ENCODE data around the gene POLDIP3. TPM values are rescaled to one million over a fixed set of nuclear protein-coding genes. Genes with fewer than 3 reads are reported as not detected.
"Not testable (repeated sequence)": the region's sequence is repeated elsewhere in the genome, so short reads cannot be mapped to it uniquely, and the experiment has no call there.

Gene POLDIP3
- total RNA-seq, 4 donors from 2014 or later, result 30.6 to 50.7 (median 37.2) TPM

DNA sequence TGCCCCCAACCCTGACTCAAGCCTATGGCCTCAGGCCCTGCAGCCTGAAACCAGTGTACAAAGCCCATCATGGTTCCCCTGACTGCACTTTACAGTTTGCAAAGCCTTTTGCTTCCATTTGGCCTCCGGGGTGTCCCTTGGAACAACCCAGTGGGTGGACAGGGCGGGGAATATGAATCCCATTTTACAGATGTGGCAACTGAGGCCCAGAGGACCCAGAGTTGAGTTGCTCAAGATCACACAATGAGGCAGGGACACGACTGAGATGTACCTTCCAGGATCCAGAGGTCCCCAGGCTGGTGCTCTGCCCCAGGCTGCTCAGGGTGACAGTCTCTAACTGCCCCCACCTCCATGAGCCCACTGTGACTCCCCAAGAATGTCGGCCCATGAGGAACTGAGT, 5.4 kb upstream of the POLDIP3 start:
- no CpG with 5 or more reads among the region's 4 CpGs for WGBS, 2 donors (ENCODE audit: low coverage in 1 of 2)
- H3K4me1 ChIP-seq, result peaks cover 0 to 70% (median 12%) of the 10 kb centered on the region in 3 donors
- peak overlapping the region in 3 of 4 donors; percentile 64 to 79 (median 68) for H3K27ac ChIP-seq
- no peaks in the 10 kb centered on the region for H3K9me3 ChIP-seq
- peaks cover 0 to 52% of the 10 kb centered on the region in 2 donors for H3K36me3 ChIP-seq
- ATAC-seq, result no peak
- H3K4me3 ChIP-seq, result no peak overlapping the region
- TF ChIP-seq POLR2A (IDR thresholded peaks at IDR 0.05) (no peak), POLR2AphosphoS5 (IDR thresholded peaks at IDR 0.05) (no peak), EP300 (IDR thresholded peaks at IDR 0.05) (no peak)
- TF ChIP-seq, protein P1, sequence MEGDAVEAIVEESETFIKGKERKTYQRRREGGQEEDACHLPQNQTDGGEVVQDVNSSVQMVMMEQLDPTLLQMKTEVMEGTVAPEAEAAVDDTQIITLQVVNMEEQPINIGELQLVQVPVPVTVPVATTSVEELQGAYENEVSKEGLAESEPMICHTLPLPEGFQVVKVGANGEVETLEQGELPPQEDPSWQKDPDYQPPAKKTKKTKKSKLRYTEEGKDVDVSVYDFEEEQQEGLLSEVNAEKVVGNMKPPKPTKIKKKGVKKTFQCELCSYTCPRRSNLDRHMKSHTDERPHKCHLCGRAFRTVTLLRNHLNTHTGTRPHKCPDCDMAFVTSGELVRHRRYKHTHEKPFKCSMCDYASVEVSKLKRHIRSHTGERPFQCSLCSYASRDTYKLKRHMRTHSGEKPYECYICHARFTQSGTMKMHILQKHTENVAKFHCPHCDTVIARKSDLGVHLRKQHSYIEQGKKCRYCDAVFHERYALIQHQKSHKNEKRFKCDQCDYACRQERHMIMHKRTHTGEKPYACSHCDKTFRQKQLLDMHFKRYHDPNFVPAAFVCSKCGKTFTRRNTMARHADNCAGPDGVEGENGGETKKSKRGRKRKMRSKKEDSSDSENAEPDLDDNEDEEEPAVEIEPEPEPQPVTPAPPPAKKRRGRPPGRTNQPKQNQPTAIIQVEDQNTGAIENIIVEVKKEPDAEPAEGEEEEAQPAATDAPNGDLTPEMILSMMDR (IDR thresholded peaks at IDR 0.05), result no peak
- H3K27me3 ChIP-seq, result no peaks in the 10 kb centered on the region

DNA sequence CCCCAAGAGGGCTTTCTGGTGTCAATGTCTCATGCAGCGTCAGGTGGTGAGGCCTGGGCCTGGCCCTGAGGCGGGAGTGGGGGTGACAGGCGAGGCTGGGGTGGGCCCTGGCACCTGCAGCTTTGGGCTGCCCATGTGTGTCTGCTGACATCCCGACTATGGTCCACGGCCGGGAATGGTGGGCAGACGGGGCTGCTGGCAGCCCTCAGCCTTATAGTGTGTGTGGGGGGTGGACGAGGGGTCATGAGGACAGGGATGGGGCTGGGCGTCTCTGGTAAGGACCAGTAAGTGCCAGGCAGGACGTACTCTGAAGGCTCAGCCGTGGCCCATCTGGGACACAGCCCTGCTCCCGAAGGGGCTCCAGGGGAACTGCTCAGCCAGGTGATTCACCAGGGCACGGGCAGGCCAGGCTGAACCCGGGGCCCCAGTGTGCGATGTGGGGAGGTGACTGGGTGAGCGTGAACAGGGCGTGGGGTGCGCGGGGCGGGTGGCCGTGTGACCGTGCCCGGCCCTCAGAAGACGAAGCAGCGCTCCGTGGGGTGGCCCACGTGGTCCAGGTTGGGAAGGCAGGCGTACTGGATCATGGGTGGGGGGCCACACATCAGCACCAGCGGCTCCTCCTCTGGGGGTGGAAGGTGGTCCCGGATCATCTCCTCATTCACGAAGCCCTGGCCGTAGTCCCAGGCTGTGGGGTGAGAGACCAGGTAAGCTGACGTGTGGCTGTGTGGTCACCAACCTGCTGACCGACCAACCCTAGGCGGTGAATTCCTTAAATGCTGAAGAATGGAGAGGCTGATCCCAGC, 4.8 kb upstream of the POLDIP3 start:
- peaks cover 0 to 64% (median 12%) of the 10 kb centered on the region in 3 donors for H3K4me1 ChIP-seq
- H3K4me3 ChIP-seq, result no peak overlapping the region
- H3K36me3 ChIP-seq, result peaks cover 0 to 46% of the 10 kb centered on the region in 2 donors
- 80% methylated on average over 1 of the region's 35 CpGs; no CpG with 5 or more reads in 1 of the 2 donors for WGBS, 2 donors (ENCODE audit: low coverage in 1 of 2)
- H3K27ac ChIP-seq, result peak overlapping the region in 3 of 4 donors; percentile 64 to 79 (median 68)
- ATAC-seq, result no peak
- no peaks in the 10 kb centered on the region for H3K27me3 ChIP-seq
- TF ChIP-seq EP300 (IDR thresholded peaks at IDR 0.05) (no peak), POLR2A (IDR thresholded peaks at IDR 0.05) (no peak), POLR2AphosphoS5 (IDR thresholded peaks at IDR 0.05) (no peak)
- TF ChIP-seq, protein P1 (IDR thresholded peaks at IDR 0.05), result no peak
- no peaks in the 10 kb centered on the region for H3K9me3 ChIP-seq

DNA sequence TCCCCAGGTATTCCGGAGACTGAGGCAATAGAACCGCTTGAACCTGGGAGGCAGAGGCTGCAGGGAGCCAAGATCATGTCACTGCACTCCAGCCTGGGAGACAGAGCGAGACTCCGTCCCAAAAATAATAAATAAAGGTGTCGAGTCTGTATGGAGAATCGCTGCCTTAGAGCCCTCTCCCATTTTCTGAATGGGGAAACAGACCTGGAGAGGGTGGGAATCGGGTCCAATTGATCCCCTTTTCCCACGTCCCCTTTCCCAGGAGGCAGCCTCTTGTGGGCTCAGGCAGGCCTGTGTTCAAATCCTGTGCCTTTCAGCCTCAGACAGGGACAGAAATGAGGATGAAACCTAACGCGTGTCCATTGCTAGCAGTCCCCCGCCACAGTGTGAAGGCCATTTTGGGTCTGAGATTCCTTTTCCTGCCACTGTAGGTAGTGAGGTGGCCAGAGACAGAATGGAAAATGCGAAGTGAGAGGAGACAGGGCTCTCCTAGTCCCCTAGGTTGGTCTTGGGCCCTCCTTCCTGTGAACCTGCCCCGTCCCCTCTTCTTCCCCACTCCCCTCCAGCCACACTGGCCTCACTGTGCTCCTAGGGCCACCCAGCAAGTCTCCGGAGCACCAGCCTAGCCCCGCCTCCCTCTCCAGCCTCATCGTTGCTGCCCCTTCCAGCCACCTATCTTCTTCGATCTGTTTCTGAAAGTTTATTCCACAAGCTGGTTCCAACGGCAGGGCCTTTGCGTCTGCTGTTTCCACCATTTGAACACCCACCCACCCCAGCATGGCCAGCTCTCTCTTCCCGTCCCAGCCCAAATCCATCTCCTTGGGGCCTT, 2.7 kb upstream of the POLDIP3 start:
- no peaks in the 10 kb centered on the region for H3K27me3 ChIP-seq
- peaks cover 0 to 63% (median 25%) of the 10 kb centered on the region in 3 donors for H3K4me1 ChIP-seq
- peaks cover 0 to 25% of the 10 kb centered on the region in 2 donors for H3K36me3 ChIP-seq
- TF ChIP-seq POLR2A (IDR thresholded peaks at IDR 0.05) (no peak), EP300 (IDR thresholded peaks at IDR 0.05) (no peak), POLR2AphosphoS5 (IDR thresholded peaks at IDR 0.05) (no peak)
- TF ChIP-seq, protein P1 (IDR thresholded peaks at IDR 0.05), result no peak
- 45 to 49% methylated on average over 13 to 16 of the region's 20 CpGs for WGBS, 2 donors (ENCODE audit: low coverage in 1 of 2)
- peak overlapping the region in 3 of 4 donors; percentile 71 to 96 (median 87) for H3K27ac ChIP-seq
- H3K9me3 ChIP-seq, result no peaks in the 10 kb centered on the region
- H3K4me3 ChIP-seq, result no peak overlapping the region
- ATAC-seq, result no peak

DNA sequence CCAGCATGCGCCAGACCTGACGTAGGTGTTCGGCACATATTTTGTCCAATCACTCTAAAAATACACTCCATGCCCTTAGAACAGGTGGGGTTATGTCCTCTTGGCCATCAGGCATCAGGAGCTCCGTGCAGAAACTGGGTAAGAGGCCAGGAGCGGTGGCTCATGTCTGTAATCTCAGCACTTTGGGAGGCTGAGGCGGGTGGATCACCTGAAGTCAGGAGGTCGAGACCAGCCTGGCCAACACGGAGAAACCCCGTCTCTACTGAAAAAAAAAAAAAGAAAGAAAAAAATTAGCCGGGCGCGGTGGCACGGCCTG, 1.1 kb upstream of the POLDIP3 start:
- Histone ChIP-seq H3K4me3 (peak overlapping the region; percentile 13 to 72), H3K27ac (peak overlapping the region; percentile 87 to 96 (median 94)), H3K4me1 (peaks cover 0 to 63% (median 26%) of the 10 kb centered on the region in 3 donors), H3K36me3 (peaks cover 0 to 29% of the 10 kb centered on the region in 2 donors)
- H3K9me3 ChIP-seq, H3K27me3 ChIP-seq: not testable (repeated sequence)
- WGBS, 2 donors (ENCODE audit: low coverage in 1 of 2), result 10% methylated on average over 6 of the region's 13 CpGs; no CpG with 5 or more reads in 1 of the 2 donors
- peak; percentile 4 for ATAC-seq

DNA sequence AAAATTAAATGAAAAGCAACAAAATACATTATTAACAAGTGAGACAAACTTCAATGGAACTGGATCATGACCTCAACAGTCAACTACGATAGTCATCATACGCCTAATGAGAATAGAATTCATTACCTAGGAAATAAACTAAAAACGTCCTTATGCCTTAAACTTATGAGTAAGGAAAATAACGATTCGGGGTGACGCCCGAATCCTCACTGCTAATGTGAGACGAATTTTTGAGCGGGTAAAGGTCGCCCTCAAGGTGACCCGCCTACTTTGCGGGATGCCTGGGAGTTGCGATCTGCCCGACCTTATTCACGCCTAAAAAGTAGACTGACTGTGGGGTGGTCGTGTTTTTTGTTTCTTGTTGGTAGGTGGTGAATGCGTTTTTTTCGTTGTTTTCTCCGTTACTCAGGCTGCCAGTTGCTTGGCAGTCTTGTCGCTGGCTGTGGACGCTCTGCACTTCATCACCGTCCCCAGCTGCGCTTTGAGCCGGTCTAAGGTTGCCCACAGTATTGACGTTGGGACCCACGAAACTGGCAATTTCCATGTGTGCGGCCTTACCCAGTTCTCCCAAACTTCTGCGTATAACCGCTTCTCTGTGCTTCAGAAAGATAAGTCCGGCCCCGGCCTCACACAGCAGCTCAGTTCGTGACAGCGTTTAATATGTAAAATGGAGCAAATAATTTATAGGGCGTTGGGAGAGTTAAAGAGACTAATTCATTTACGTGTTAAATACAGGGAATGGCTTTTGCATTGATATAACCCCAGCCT, 593 bp upstream of the POLDIP3 start:
- WGBS, 2 donors (ENCODE audit: low coverage in 1 of 2), result 0% methylated on average over 17 to 34 of the region's 35 CpGs
- TF ChIP-seq POLR2AphosphoS5 (IDR thresholded peaks at IDR 0.05), result peak; percentile 100
- TF ChIP-seq POLR2A (IDR thresholded peaks at IDR 0.05), result peak; percentile 99 to 100
- no peak for TF ChIP-seq EP300 (IDR thresholded peaks at IDR 0.05)
- TF ChIP-seq, protein P1 (IDR thresholded peaks at IDR 0.05), result peak in 1 of 4 experiments; percentile 18
- peak overlapping the region; percentile 55 to 72 for H3K4me3 ChIP-seq
- H3K36me3 ChIP-seq, result peaks cover 0 to 23% of the 10 kb centered on the region in 2 donors
- H3K27ac ChIP-seq, result peak overlapping the region; percentile 87 to 96 (median 94)
- no peaks in the 10 kb centered on the region for H3K9me3 ChIP-seq
- no peaks in the 10 kb centered on the region for H3K27me3 ChIP-seq
- ATAC-seq, result peak; percentile 86
- H3K4me1 ChIP-seq, result peaks cover 0 to 64% (median 30%) of the 10 kb centered on the region in 3 donors

Data from gastroesophageal sphincter (tissue), 4 donors.